T-helper 17 cell (primary cell): Measurements from ENCODE around the gene HOXB8. TPM values are rescaled to one million over a fixed set of nuclear protein-coding genes. Genes with fewer than 3 reads are reported as not detected.

Experiments
- ATAC-seq: fragments of 150-1000 bp; cut with Tn5 transposase; 2 replicates; pipeline ENCODE4 v1.10.0; 2021; ENCODE audit warnings: mild to moderate bottlenecking, moderate library complexity
- DNase-seq, 3 donors: peaks; one replicate each; pipeline versions ENCODE4 v3.0.0 to v3.0.0-alpha.2; 2020 to 2021
- H3K9me3 ChIP-seq: one replicate; pipeline ENCODE4 v1.7.0; 2013; ENCODE audit warnings: low read length, mild to moderate bottlenecking; ENCODE audit not compliant: control insufficient read depth, poor library complexity, severe bottlenecking
- H3K27ac Mint-ChIP-seq: one replicate; pipeline ENCODE4 v1.8.0; 2022; ENCODE audit warnings: mild to moderate bottlenecking, moderate library complexity, mixed read lengths
- H3K27me3 Mint-ChIP-seq: one replicate; pipeline ENCODE4 v1.8.0; 2022; ENCODE audit warnings: mixed read lengths
- H3K36me3 Mint-ChIP-seq: one replicate; pipeline ENCODE4 v1.8.0; 2022; ENCODE audit warnings: low read depth, mixed read lengths
- H3K4me1 Mint-ChIP-seq: one replicate; pipeline ENCODE4 v1.8.0; 2022; ENCODE audit warnings: mild to moderate bottlenecking, mixed read lengths
- H3K4me3 Mint-ChIP-seq: one replicate; pipeline ENCODE4 v1.8.0; 2022; ENCODE audit warnings: mild to moderate bottlenecking, moderate library complexity, mixed read lengths
- total RNA-seq, 4 donors: library from RNA in 2 of 4; stranded (reverse) in 2 of 4; gene quantifications; one replicate each; pipeline ENCODE4 v1.2.3 and lab custom pipeline; 2022 to 2026

Gene HOXB8
- total RNA-seq, 2 donors from 2014 or later = not detected

DNA sequence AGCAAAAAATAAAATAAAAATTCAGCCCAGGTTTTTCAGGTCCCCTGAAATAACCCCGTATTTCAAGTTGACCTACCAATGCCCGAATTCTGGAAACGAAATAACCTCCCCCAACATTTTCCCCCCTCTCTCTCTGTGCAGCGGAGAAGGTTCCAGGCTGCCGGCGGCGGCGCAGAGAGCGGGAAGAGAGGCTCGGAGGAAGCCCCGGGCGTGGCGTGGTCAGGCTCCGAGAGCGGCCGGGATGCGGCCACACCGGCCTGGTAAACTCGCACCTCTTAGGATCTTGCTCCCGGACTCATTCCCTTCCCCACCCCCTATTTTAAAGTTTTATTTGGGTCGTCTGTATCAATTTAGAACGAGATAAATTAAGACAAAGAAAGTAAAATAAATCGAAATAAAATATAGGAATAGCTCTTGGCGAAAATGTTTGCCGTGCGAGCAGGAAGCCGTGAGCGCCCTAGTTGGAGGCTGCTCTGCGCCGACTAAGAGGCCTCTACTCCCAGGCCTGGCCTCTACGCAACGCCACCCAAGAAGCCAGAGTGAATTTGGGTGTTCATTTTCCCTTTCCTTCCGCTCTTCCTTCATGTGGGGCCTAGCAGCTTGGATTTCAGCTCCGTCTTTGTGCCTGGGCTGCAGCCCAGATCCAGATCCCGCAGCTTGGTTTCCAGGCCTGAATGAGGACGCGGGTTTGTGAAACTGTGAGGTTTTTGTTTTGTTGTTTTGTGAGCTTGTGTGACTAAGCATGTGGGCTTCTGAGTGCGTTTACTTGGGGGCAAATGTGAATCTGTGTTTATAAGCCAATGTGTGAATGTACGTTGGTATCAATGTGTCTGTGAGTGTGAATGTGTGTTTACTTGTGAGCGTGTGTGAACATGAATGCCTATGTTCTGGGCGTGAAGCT, 8.9 kb downstream of the HOXB8 start:
- Mint-ChIP-seq H3K4me3 (no peak overlapping the region), H3K36me3 (peaks cover 6% of the 10 kb centered on the region), H3K4me1 (peaks cover 18% of the 10 kb centered on the region), H3K27me3 (peaks cover 88% of the 10 kb centered on the region), H3K27ac (no peak overlapping the region)
- no peaks in the 10 kb centered on the region for H3K9me3 ChIP-seq
- DNase-seq (no peak), ATAC-seq (no peak)

DNA sequence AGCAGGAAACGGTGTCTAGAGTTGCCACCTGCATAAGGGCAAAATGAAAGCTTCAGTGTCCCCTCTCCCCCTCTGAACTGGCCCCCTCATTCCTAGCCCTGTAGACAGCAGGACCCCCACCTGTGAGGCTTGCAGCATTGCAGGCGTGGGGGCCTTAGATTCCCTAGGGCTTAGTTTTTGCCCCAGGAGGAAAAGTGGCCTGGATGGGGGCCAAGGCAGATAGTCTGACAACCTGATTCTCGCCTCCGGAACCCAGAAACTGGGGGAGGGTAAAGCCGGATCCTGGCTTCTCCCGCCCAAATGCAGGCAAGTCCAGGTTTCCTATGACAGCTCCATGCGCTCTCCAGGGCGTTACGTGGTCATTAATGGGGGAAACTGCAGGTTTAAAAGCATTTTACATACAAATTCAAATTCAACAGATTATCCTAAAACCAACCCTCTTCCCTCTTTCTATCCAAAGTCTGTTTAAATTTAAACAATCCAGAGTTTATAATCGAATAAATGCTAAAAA, 9.6 kb downstream of the HOXB8 start:
- H3K4me1 Mint-ChIP-seq = peaks cover 15% of the 10 kb centered on the region
- no peak overlapping the region for H3K27ac Mint-ChIP-seq
- peaks cover 89% of the 10 kb centered on the region for H3K27me3 Mint-ChIP-seq
- no peak overlapping the region for H3K4me3 Mint-ChIP-seq
- H3K36me3 Mint-ChIP-seq = peaks cover 6% of the 10 kb centered on the region
- H3K9me3 ChIP-seq = no peaks in the 10 kb centered on the region
- ATAC-seq (no peak), DNase-seq (no peak)

DNA sequence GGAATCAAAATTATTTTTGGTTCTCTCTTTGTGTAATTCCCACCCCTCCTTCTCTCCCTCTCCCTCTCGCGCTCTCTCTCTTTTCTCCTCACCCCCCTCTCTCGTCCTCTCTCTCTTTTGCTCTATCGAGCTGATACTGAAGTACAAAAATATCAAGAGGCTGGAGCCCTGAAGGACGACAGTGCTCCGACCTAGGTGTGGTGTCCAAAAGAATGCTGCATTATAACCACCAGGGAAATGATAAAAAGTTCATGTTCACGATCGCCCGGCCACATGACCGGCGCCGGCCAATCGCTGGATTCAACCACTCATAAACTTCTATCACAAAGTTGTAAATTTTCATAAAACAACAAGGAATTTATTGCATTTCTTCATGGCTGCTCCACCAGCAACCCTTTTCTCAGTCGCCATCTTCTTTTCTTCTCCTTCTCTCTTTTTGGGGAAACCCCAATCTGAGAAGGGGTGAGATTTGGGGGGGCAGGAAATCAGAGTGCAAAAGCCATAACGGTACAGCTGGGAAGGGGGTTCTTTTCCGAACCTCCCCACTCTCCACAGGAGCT, 10.2 kb downstream of the HOXB8 start, which contains the start of gene HOXB6:
Gene HOXB6, minus strand, starts transcription at position 217 of the 560 bp plus-strand sequence. CDS start 6,836 bp downstream, outside the sequence.
- Mint-ChIP-seq H3K36me3 (peaks cover 8% of the 10 kb centered on the region), H3K4me1 (peaks cover 15% of the 10 kb centered on the region), H3K27me3 (peaks cover 95% of the 10 kb centered on the region), H3K27ac (peak within 1 kb of the TSS; percentile 27), H3K4me3 (peak within 1 kb of the TSS; percentile 64)
- DNase-seq = no peak
- ATAC-seq = no peak
- H3K9me3 ChIP-seq = no peaks in the 10 kb centered on the region

DNA sequence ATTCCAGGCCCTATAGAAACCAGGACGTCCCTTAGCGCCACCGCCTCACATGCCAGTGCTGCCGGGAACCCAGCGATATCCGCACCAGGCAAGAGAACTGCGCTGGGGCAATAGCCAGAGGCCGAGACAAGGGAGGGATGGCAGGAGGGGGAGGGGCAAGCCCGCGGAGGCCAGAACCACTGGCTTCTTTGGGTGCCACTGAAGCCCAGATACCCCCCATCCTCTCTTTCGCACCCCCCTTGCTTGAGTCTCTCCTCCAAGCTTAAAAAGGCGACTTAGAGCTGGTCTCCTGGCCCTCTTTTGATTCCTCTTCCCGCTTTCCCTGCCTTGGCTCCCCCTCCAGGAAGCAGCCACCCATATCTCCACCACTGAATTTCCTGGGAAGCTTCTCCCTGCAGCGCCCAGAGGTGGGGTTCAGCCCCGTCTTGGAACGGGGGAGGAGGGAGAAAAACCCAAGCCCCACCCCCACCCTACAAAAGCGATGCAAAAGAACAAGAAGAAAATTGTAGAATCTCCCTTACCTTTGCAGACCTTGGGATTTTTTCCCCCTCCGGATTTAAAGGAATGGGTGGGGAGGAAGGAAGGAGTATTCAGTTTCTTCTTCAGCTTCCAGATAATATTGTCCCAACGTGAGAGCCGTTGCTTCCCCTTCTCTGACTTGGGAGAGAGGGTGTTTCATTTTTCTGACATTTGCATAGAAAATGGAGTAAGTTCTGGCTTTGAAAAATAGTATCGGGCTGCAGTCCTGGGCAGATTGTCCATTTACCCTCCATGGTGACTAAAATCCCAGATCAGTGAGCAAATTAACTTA, 10.9 kb downstream of the HOXB8 start:
- DNase-seq = no peak
- peak overlapping the region; percentile 64 for H3K4me3 Mint-ChIP-seq
- H3K36me3 Mint-ChIP-seq = peaks cover 8% of the 10 kb centered on the region
- peak overlapping the region; percentile 27 for H3K27ac Mint-ChIP-seq
- H3K4me1 Mint-ChIP-seq = peaks cover 15% of the 10 kb centered on the region
- peaks cover 96% of the 10 kb centered on the region for H3K27me3 Mint-ChIP-seq
- no peak for ATAC-seq
- no peaks in the 10 kb centered on the region for H3K9me3 ChIP-seq

- Mint-ChIP-seq H3K27me3 (peaks cover 97% of the 10 kb centered on the region), H3K36me3 (peaks cover 9% of the 10 kb centered on the region), H3K4me1 (peaks cover 27% of the 10 kb centered on the region), H3K27ac (no peak overlapping the region), H3K4me3 (peak overlapping the region; percentile 69)
- ATAC-seq = no peak
- DNase-seq = no peak
- no peaks in the 10 kb centered on the region for H3K9me3 ChIP-seq
These were observed 13.3 kb downstream of the HOXB8 start for GRCh38 chr17:48601539-48602425.

GRCh38 chr17:48601207-48601538, 13.9 kb downstream of the HOXB8 start:
- H3K9me3 ChIP-seq = no peaks in the 10 kb centered on the region
- Mint-ChIP-seq H3K4me1 (peaks cover 34% of the 10 kb centered on the region), H3K4me3 (no peak overlapping the region), H3K27ac (no peak overlapping the region), H3K36me3 (peaks cover 9% of the 10 kb centered on the region), H3K27me3 (peaks cover 97% of the 10 kb centered on the region)
- DNase-seq (no peak), ATAC-seq (no peak)

DNA sequence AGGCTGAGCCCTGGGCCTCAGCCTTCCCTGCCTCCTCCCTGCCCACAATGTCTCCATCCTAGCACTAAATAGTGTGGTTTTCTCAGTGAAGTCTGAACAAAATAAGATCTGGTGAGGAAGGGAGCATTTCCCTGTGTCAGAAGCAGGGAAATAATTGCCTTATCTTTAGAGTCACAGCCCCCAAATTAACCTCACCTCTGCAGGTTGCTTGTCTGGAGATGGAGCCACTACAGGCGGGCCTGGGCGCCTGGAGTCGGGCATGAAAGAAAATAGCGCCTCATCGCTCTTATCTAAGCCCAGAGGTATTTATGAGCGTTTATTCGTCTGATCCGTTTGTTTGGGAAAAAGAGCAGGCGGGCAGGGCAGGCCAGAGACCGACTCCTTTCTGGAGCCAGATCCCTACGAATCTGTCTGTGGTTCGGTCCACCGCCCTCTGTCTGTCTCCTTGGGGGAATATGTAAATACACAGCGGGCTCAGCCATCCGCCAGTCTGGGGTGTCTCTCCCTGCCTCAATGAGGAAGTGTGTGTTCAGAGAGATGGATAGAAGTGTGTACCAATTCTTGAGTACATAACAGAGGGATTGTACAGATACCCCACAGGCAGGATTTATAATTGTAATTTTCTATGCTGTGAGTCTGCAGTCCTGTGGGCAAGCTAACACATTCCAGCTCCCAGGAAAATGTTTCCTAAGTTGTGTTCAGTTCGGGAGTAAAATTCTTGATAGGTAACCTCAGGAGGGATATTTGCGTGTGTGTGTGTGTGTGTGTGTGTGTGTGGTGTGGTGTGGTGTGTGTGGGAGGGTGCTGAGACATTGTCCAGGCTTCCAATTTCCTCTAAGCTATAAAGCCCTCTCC, 14.6 kb downstream of the HOXB8 start:
- DNase-seq = no peak
- ATAC-seq = no peak
- H3K9me3 ChIP-seq = no peaks in the 10 kb centered on the region
- peaks cover 37% of the 10 kb centered on the region for H3K4me1 Mint-ChIP-seq
- peaks cover 9% of the 10 kb centered on the region for H3K36me3 Mint-ChIP-seq
- peaks cover 97% of the 10 kb centered on the region for H3K27me3 Mint-ChIP-seq
- H3K4me3 Mint-ChIP-seq = no peak overlapping the region
- no peak overlapping the region for H3K27ac Mint-ChIP-seq

GRCh38 chr17:48599354-48599753, 15.7 kb downstream of the HOXB8 start:
- ATAC-seq = no peak
- Mint-ChIP-seq H3K36me3 (peaks cover 9% of the 10 kb centered on the region), H3K4me3 (no peak overlapping the region), H3K27me3 (peaks cover 99% of the 10 kb centered on the region), H3K4me1 (peaks cover 33% of the 10 kb centered on the region), H3K27ac (no peak overlapping the region)
- DNase-seq = no peak
- no peaks in the 10 kb centered on the region for H3K9me3 ChIP-seq

GRCh38 chr17:48598736-48599135, 16.4 kb downstream of the HOXB8 start:
- Mint-ChIP-seq H3K4me3 (peak overlapping the region; percentile 89), H3K4me1 (peaks cover 37% of the 10 kb centered on the region), H3K27me3 (peaks cover 99% of the 10 kb centered on the region), H3K36me3 (peaks cover 9% of the 10 kb centered on the region), H3K27ac (no peak overlapping the region)
- ATAC-seq (no peak), DNase-seq (no peak)
- no peaks in the 10 kb centered on the region for H3K9me3 ChIP-seq

DNA sequence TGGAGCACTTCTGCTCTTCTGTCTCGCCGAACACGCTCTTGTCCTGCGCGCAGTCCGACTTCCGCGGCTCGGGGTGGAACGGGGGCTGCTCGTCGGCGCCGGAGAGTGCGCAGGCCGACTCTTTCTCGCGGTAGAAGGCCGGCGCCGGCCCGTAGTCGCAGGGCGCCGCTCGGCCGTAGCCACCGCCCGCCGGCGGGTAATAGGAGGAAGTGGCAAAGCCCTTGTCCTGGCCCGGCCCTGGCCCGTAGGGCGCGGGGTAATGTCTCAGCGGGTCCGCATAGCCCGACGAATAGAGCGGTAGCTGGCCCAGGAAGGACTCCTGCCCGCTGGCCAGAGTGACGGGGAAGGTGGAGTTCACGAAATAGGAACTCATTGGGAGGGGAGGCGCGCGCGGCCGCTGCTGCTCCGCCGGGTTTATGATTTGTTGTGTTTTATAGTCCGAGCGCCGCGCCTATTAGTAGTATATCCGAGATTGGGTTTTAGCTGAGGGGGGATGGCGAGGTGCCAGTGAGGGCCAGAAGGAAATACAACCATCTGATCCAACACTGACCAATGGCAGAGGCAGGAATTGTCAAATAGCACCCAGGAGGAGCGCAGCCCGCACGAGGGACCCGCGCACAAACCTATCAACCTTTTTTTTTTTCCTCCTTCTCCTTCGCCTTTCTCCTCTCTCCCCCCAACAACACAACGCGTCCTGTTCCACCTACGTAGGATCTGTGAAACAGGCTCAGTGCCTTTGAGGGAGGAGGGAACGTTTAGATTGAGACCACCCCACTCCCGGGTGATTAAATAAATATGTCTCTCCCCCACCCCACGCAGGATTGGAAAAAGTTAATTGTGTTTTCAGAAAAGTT, 17.1 kb downstream of the HOXB8 start:
- Mint-ChIP-seq H3K36me3 (peaks cover 9% of the 10 kb centered on the region), H3K27me3 (peaks cover 95% of the 10 kb centered on the region), H3K4me3 (peak overlapping the region; percentile 89), H3K4me1 (peaks cover 40% of the 10 kb centered on the region), H3K27ac (no peak overlapping the region)
- peak; percentile 45 for ATAC-seq
- no peaks in the 10 kb centered on the region for H3K9me3 ChIP-seq
- DNase-seq = no peak

GRCh38 chr17:48597528-48597777, 17.6 kb downstream of the HOXB8 start:
- no peaks in the 10 kb centered on the region for H3K9me3 ChIP-seq
- H3K4me1 Mint-ChIP-seq = peaks cover 42% of the 10 kb centered on the region
- H3K27me3 Mint-ChIP-seq = peaks cover 95% of the 10 kb centered on the region
- H3K36me3 Mint-ChIP-seq = peaks cover 9% of the 10 kb centered on the region
- no peak for ATAC-seq
- H3K27ac Mint-ChIP-seq = no peak overlapping the region
- DNase-seq = no peak
- H3K4me3 Mint-ChIP-seq = peak overlapping the region; percentile 89
